Liver (tissue), 9 donors: ENCODE measurements around the gene TBC1D10A. TPM values are rescaled to one million over a fixed set of nuclear protein-coding genes. Genes with fewer than 3 reads are reported as not detected.

ENCODE experiments used
- DNase-seq: peaks from one replicate; pipeline ENCODE4 v3.0.0-alpha.2; 2017; ENCODE audit warnings: low spot score
- H3K27ac ChIP-seq, 2 donors: one replicate each; pipeline ENCODE4 v1.7.0; 2013; ENCODE audit warnings: inconsistent platforms in 2 of 2, low read length in 2 of 2, control low read depth in 1 of 2, low read depth in 1 of 2, mild to moderate bottlenecking in 1 of 2
- H3K27me3 ChIP-seq, 4 donors: one replicate each; pipeline versions ENCODE4 v1.6.1 to v1.7.0; 2013; ENCODE audit warnings: low read length in 3 of 4, inconsistent platforms in 1 of 4, mild to moderate bottlenecking in 1 of 4, moderate library complexity in 1 of 4; ENCODE audit not compliant: control insufficient read depth in 4 of 4, insufficient read depth in 4 of 4
- H3K36me3 ChIP-seq, 4 donors: one replicate each; pipeline versions ENCODE4 v1.6.1 to v1.7.0; 2013; ENCODE audit warnings: low read length in 3 of 4, mild to moderate bottlenecking in 3 of 4, low read depth in 1 of 4, moderate library complexity in 1 of 4; ENCODE audit not compliant: control insufficient read depth in 4 of 4, insufficient read depth in 3 of 4
- H3K4me1 ChIP-seq, 4 donors: one replicate each; pipeline versions ENCODE4 v1.6.1 to v1.7.0; 2013; ENCODE audit warnings: low read length in 3 of 4, mild to moderate bottlenecking in 3 of 4, moderate library complexity in 1 of 4; ENCODE audit not compliant: control insufficient read depth in 4 of 4, insufficient read depth in 4 of 4
- H3K4me3 ChIP-seq, 3 donors: one replicate each; pipeline versions ENCODE4 v1.6.1 to v1.7.0; 2013; ENCODE audit warnings: low read length in 3 of 3, control low read depth in 1 of 3, low read depth in 1 of 3, mild to moderate bottlenecking in 1 of 3
- H3K9ac ChIP-seq, 2 donors: one replicate each; pipeline ENCODE4 v1.7.0; 2013; ENCODE audit warnings: low read length in 2 of 2, mild to moderate bottlenecking in 2 of 2, moderate library complexity in 2 of 2, control low read depth in 1 of 2, low read depth in 1 of 2
- H3K9me3 ChIP-seq, 4 donors: one replicate each; pipeline versions ENCODE4 v1.6.1 to v1.7.0; 2013; ENCODE audit warnings: low read length in 3 of 4; ENCODE audit not compliant: control insufficient read depth in 4 of 4
- ATF3 ChIP-seq: IDR thresholded peaks from 2 replicates; pipeline ENCODE4 v1.6.1; 2016; ENCODE audit warnings: antibody characterized with exemption
- CTCF ChIP-seq: fragments of 150-350 bp; IDR thresholded peaks from 2 replicates; pipeline ENCODE4 v1.5.1; 2017; ENCODE audit warnings: improper control_type of control experiment, low read depth, low read length; ENCODE audit not compliant: missing input control
- FOXA1 ChIP-seq: IDR thresholded peaks from 2 replicates; pipeline ENCODE4 v1.6.1; 2016; ENCODE audit warnings: antibody characterized with exemption
- FOXA2 ChIP-seq: IDR thresholded peaks from 2 replicates; pipeline ENCODE4 v1.6.1; 2016; ENCODE audit warnings: antibody characterized with exemption
- GABPA ChIP-seq, 2 donors: IDR thresholded peaks in 1 of 2; conservative IDR thresholded peaks in 1 of 2; 2 replicates each; pipeline ENCODE4 v1.6.1; 2016; ENCODE audit warnings: antibody characterized with exemption in 2 of 2, mild to moderate bottlenecking in 1 of 2, moderate library complexity in 1 of 2
- HNF4G ChIP-seq: IDR thresholded peaks from 2 replicates; pipeline ENCODE4 v1.6.1; 2016; ENCODE audit warnings: antibody characterized with exemption
- JUND ChIP-seq, 2 donors: IDR thresholded peaks; 2 replicates each; pipeline ENCODE4 v1.6.1; 2016; ENCODE audit warnings: antibody characterized with exemption in 2 of 2
- NR2F2 ChIP-seq: IDR thresholded peaks from 2 replicates; pipeline ENCODE4 v1.6.1; 2016; ENCODE audit warnings: antibody characterized with exemption
- RAD21 ChIP-seq, 2 donors: IDR thresholded peaks; 2 replicates each; pipeline ENCODE4 v1.6.1; 2016; ENCODE audit warnings: antibody characterized with exemption in 2 of 2, mild to moderate bottlenecking in 2 of 2
- REST ChIP-seq: IDR thresholded peaks from 2 replicates; pipeline ENCODE4 v1.6.1; 2016; ENCODE audit warnings: antibody characterized with exemption, mild to moderate bottlenecking
- RXRA ChIP-seq, 2 donors: IDR thresholded peaks; 2 replicates each; pipeline ENCODE4 v1.6.1; 2017 to 2018; ENCODE audit warnings: antibody characterized with exemption in 2 of 2, mild to moderate bottlenecking in 1 of 2
- SP1 ChIP-seq: IDR thresholded peaks from 2 replicates; pipeline ENCODE4 v1.6.1; 2018; ENCODE audit warnings: antibody characterized with exemption, mild to moderate bottlenecking
- TAF1 ChIP-seq: conservative IDR thresholded peaks from 2 replicates; pipeline ENCODE4 v1.6.1; 2016; ENCODE audit warnings: antibody characterized with exemption, mild to moderate bottlenecking
- YY1 ChIP-seq: IDR thresholded peaks from 2 replicates; pipeline ENCODE4 v1.6.1; 2016; ENCODE audit warnings: antibody characterized with exemption, mild to moderate bottlenecking
- ZBTB33 ChIP-seq: IDR thresholded peaks from 2 replicates; pipeline ENCODE4 v1.6.1; 2016; ENCODE audit warnings: antibody characterized with exemption
- WGBS: extraction: QIAGEN DNeasy Blood & Tissue Kit; methylation state at CpG from one replicate; pipeline ENCODE4 v1.1.7; 2013; 5-methylcytosine and 5-hydroxymethylcytosine counted together
- polyA plus RNA-seq, 2 donors: library from polyadenylated mRNA; stranded (reverse) in 1 of 2; unstranded in 1 of 2; fragments of 200-250 nt in 1 of 2; fragments of >200 nt in 1 of 2; fragmentation: Nextera tagmentation in 1 of 2; extraction: Ambion mirVana in 1 of 2; gene quantifications; one replicate each; pipeline versions ENCODE4 v1.2.1 to v1.2.3, GENCODE V29; 2013 to 2015
- total RNA-seq, 2 donors: library from RNA; depleted of rRNA; stranded (reverse); fragments of >200 nt; gene quantifications; one replicate each; pipeline ENCODE4 v1.2.3, GENCODE V29; 2014
- donor health status: healthy.
- donor health status: healthy.
- donor health status: healthy.
- donor health status: healthy.
- donor health status: healthy.

The TBC1D10A gene
- total and polyA plus RNA-seq, 4 donors: 3.6 to 9.2 (median 8.2) TPM

- no peaks in the 10 kb centered on the region for H3K27me3 ChIP-seq
- TF ChIP-seq GABPA (IDR thresholded peaks at IDR 0.05 in 1 of 2, conservative IDR thresholded peaks at IDR 0.05 in 1 of 2) (no peak), REST (no peak), HNF4G (no peak), YY1 (no peak), JUND (IDR thresholded peaks at IDR 0.05) (no peak), RXRA (IDR thresholded peaks at IDR 0.05) (no peak), FOXA2 (no peak), ATF3 (no peak), TAF1 (no peak), FOXA1 (no peak), CTCF (no peak), RAD21 (IDR thresholded peaks at IDR 0.05) (no peak), NR2F2 (no peak)
- H3K27ac ChIP-seq: no peak overlapping the region
- peaks cover 0 to 6% (median 2%) of the 10 kb centered on the region in 4 donors for H3K4me1 ChIP-seq
- 79% methylated on average over 8 of the region's 8 CpGs for WGBS
- H3K4me3 ChIP-seq: no peak overlapping the region
- H3K9me3 ChIP-seq: no peaks in the 10 kb centered on the region
- no peaks in the 10 kb centered on the region for H3K36me3 ChIP-seq
- no peak overlapping the region for H3K9ac ChIP-seq
- no peak for DNase-seq
Measured at GRCh38 chr22:30275625-30276024, 51.1 kb downstream of the TBC1D10A start.

GRCh38 chr22:30274437-30274812 lies 52.3 kb downstream of the TBC1D10A start:
- Histone ChIP-seq H3K4me1 (peaks cover 0 to 6% (median 2%) of the 10 kb centered on the region in 4 donors), H3K4me3 (no peak overlapping the region), H3K9me3 (no peaks in the 10 kb centered on the region), H3K27me3 (no peaks in the 10 kb centered on the region), H3K27ac (no peak overlapping the region), H3K9ac (no peak overlapping the region), H3K36me3 (no peaks in the 10 kb centered on the region)
- TF ChIP-seq GABPA (IDR thresholded peaks at IDR 0.05 in 1 of 2, conservative IDR thresholded peaks at IDR 0.05 in 1 of 2) (no peak), ZBTB33 (no peak), HNF4G (no peak), YY1 (no peak), FOXA1 (no peak), SP1 (no peak), JUND (IDR thresholded peaks at IDR 0.05) (no peak)
- no peak for DNase-seq
- 92% methylated on average over 9 of the region's 9 CpGs for WGBS
